Fibroblast of villous mesenchyme (primary cell): ENCODE data around the gene CISD3. TPM values are rescaled to one million over a fixed set of nuclear protein-coding genes. Genes with fewer than 3 reads are reported as not detected.

Experiments used
- DNase-seq: peaks from one replicate; pipeline ENCODE4 v3.0.0-alpha.2; 2010; ENCODE audit warnings: low read depth
- H3K4me3 ChIP-seq: 2 replicates; pipeline ENCODE4 v1.5.1; 2011; ENCODE audit warnings: low read depth, mild to moderate bottlenecking, low read length
- small RNA-seq: library from RNA; depleted of rRNA; stranded (forward); fragments of <200 nt; gene quantifications from one replicate; pipeline ENCODE3, GENCODE V24; 2012
- total RNA-seq: library from RNA; depleted of rRNA; stranded (reverse); fragments of >200 nt; gene quantifications from 2 replicates; pipeline ENCODE4 v1.2.3, GENCODE V29; 2012
- TF ChIP-seq, protein P1 (sequence below): IDR thresholded peaks from 2 replicates; pipeline ENCODE4 v1.5.1; 2012; ENCODE audit warnings: low read depth, mild to moderate bottlenecking, low read length; ENCODE audit not compliant: insufficient read depth

CISD3 gene
- total RNA-seq, 1 donor = 2.6 TPM

- no peak for DNase-seq
- no peak overlapping the region for H3K4me3 ChIP-seq
- TF ChIP-seq, protein P1, sequence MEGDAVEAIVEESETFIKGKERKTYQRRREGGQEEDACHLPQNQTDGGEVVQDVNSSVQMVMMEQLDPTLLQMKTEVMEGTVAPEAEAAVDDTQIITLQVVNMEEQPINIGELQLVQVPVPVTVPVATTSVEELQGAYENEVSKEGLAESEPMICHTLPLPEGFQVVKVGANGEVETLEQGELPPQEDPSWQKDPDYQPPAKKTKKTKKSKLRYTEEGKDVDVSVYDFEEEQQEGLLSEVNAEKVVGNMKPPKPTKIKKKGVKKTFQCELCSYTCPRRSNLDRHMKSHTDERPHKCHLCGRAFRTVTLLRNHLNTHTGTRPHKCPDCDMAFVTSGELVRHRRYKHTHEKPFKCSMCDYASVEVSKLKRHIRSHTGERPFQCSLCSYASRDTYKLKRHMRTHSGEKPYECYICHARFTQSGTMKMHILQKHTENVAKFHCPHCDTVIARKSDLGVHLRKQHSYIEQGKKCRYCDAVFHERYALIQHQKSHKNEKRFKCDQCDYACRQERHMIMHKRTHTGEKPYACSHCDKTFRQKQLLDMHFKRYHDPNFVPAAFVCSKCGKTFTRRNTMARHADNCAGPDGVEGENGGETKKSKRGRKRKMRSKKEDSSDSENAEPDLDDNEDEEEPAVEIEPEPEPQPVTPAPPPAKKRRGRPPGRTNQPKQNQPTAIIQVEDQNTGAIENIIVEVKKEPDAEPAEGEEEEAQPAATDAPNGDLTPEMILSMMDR = no peak
Measured at GRCh38 chr17:38779965-38780752, 50.0 kb downstream of the CISD3 start.

DNA sequence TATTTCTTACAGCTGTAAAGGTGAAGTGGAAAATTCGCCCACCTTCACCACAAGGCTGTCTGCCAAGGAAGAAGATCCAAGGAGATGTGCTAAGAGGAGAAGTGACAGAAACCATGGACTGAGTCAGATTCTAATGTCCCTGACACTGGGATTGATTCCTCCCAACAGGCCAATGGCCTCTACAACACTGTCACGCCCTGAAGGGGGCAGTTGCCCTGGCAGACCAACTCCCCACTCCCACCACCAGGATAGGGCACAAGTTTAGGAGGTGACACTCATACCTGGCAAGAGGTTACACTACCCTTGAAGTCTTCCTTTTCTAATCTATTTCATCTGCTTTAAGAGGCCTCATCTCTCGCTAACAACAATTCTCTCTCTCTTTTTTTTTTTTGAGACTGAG lies 53.1 kb downstream of the CISD3 start:
- H3K4me3 ChIP-seq = no peak overlapping the region
- TF ChIP-seq, protein P1 = no peak
- no peak for DNase-seq

Small RNA genes within 50 kb of the gene (small RNA-seq; reads per million reads assigned to genes)
- gene MIR4726 (not detected), gene MIR4734 (not detected), gene RNA5SP440 (not detected), gene RNU6-866P (not detected)

Other genes starting within 250 kb of the CISD3 start
- gene SRCIN1, start 124.4 kb upstream of the CISD3 start, total RNA-seq = not detected in 2 replicates
- gene EPOP, start 55.4 kb upstream of the CISD3 start, total RNA-seq = 0.97 and 1.3 TPM in 2 replicates
- gene MLLT6, start 25.1 kb upstream of the CISD3 start, total RNA-seq = 24.2 and 25.5 TPM in 2 replicates
- 4.2 and 7.8 TPM in 2 replicates for gene PCGF2, start 18.0 kb downstream of the CISD3 start, total RNA-seq
- gene PSMB3, start 22.4 kb downstream of the CISD3 start, total RNA-seq = 328 and 392 TPM in 2 replicates
- 45.7 and 68.7 TPM in 2 replicates for gene PIP4K2B, start 69.2 kb downstream of the CISD3 start, total RNA-seq
- gene CWC25, start 95.0 kb downstream of the CISD3 start, total RNA-seq = 9.0 and 9.9 TPM in 2 replicates
- 1,013 and 1,112 TPM in 2 replicates for gene RPL23, start 123.4 kb downstream of the CISD3 start, total RNA-seq
- gene LASP1, start 139.7 kb downstream of the CISD3 start, total RNA-seq = 355 and 475 TPM in 2 replicates
- gene FBXO47, start 237.1 kb downstream of the CISD3 start, total RNA-seq = under 0.01 TPM in 1 of 2 replicates, not detected in the other